ENCODE data around the gene LYG1.
"Not testable (repeated sequence)": the region's sequence is repeated elsewhere in the genome, so short reads cannot be mapped to it uniquely, and the experiment has no call there.

Gene LYG1

GRCh38 chr2:99335911-99336803 lies 35.2 kb upstream of the LYG1 start, which contains the start of gene TXNDC9:
TXNDC9 (minus strand) TSS chr2:99336333; CDS start chr2:99333210, 3,123 bp downstream.
- Histone ChIP-seq H3K79me2 (ENCODE audit: control insufficient read depth, insufficient read depth, low read length, unreplicated experiment) (peaks cover 81% of the 10 kb centered on the region), H3K27ac (ENCODE audit: low read depth, low read length) (peak within 1 kb of the TSS; percentile 47), H2AFZ (ENCODE audit: low read length, unreplicated experiment) (peak within 1 kb of the TSS; percentile 97), H3K36me3 (ENCODE audit: insufficient read depth, low read length) (peaks cover 14% of the 10 kb centered on the region), H3K4me3 (ENCODE audit: low read depth, low read length) (peak within 1 kb of the TSS; percentile 88), H3K4me1 (ENCODE audit: control insufficient read depth, insufficient read depth, low read length, unreplicated experiment) (peaks cover 21% of the 10 kb centered on the region), H3K27me3 (ENCODE audit: insufficient read depth, low read length) (no peaks in the 10 kb centered on the region)

GRCh38 chr2:99325384-99325783 lies 24.4 kb upstream of the LYG1 start:
- Histone ChIP-seq H3K4me1 (ENCODE audit: control insufficient read depth, insufficient read depth, low read length, unreplicated experiment) (no peaks in the 10 kb centered on the region), H3K4me3 (ENCODE audit: low read depth, low read length) (no peak overlapping the region), H3K36me3 (ENCODE audit: insufficient read depth, low read length) (peaks cover 45% of the 10 kb centered on the region), H2AFZ (ENCODE audit: low read length, unreplicated experiment) (no peak overlapping the region), H3K79me2 (ENCODE audit: control insufficient read depth, insufficient read depth, low read length, unreplicated experiment) (peaks cover 13% of the 10 kb centered on the region), H3K27ac (ENCODE audit: low read depth, low read length) (no peak overlapping the region), H3K27me3 (ENCODE audit: insufficient read depth, low read length) (no peaks in the 10 kb centered on the region)

GRCh38 chr2:99317873-99318200 lies 16.8 kb upstream of the LYG1 start:
- H3K4me3 ChIP-seq (ENCODE audit: low read depth, low read length); H3K4me1 ChIP-seq (ENCODE audit: control insufficient read depth, insufficient read depth, low read length, unreplicated experiment); H2AFZ ChIP-seq (ENCODE audit: low read length, unreplicated experiment); H3K79me2 ChIP-seq (ENCODE audit: control insufficient read depth, insufficient read depth, low read length, unreplicated experiment); H3K27me3 ChIP-seq (ENCODE audit: insufficient read depth, low read length); H3K27ac ChIP-seq (ENCODE audit: low read depth, low read length): not testable (repeated sequence)
- peaks cover 46% of the 10 kb centered on the region for H3K36me3 ChIP-seq (ENCODE audit: insufficient read depth, low read length)

- Histone ChIP-seq H3K4me3 (ENCODE audit: low read depth, low read length) (no peak overlapping the region), H3K36me3 (ENCODE audit: insufficient read depth, low read length) (peaks cover 43% of the 10 kb centered on the region), H3K79me2 (ENCODE audit: control insufficient read depth, insufficient read depth, low read length, unreplicated experiment) (no peaks in the 10 kb centered on the region)
Measured at GRCh38 chr2:99317161-99317872, 16.3 kb upstream of the LYG1 start.

DNA sequence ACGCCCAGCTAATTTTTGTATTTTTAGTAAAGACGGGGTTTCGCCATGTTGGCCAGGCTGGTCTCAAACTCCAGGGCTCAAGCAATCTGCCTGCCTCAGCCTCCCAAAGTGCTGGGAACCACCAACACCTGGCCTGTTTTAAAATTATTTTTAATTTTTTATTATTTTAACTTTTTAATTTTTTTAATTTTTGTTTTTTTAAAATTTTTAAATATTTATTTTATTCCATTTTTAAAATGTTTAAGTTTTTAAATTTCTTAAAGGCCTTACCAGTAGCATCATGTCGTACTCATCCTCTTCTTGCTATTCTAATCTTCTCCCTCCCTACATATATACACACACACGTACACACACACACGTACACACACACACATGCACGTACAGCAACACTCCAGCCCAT lies 1.4 kb downstream of the LYG1 start:
- H3K27me3 ChIP-seq (ENCODE audit: insufficient read depth, low read length), result no peaks in the 10 kb centered on the region
- no peak overlapping the region for H3K27ac ChIP-seq (ENCODE audit: low read depth, low read length)
- H3K36me3 ChIP-seq (ENCODE audit: insufficient read depth, low read length), result no peaks in the 10 kb centered on the region
- H3K4me1 ChIP-seq (ENCODE audit: control insufficient read depth, insufficient read depth, low read length, unreplicated experiment), result no peaks in the 10 kb centered on the region
- no peak overlapping the region for H2AFZ ChIP-seq (ENCODE audit: low read length, unreplicated experiment)
- H3K4me3 ChIP-seq (ENCODE audit: low read depth, low read length), result no peak overlapping the region
- H3K79me2 ChIP-seq (ENCODE audit: control insufficient read depth, insufficient read depth, low read length, unreplicated experiment), result no peaks in the 10 kb centered on the region

More at GRCh38 chr2:99317161-99317872, 16.3 kb upstream of the LYG1 start:
- no peak overlapping the region for H2AFZ ChIP-seq (ENCODE audit: low read length, unreplicated experiment)
- H3K4me1 ChIP-seq (ENCODE audit: control insufficient read depth, insufficient read depth, low read length, unreplicated experiment), result no peaks in the 10 kb centered on the region
- no peaks in the 10 kb centered on the region for H3K27me3 ChIP-seq (ENCODE audit: insufficient read depth, low read length)
- no peak overlapping the region for H3K27ac ChIP-seq (ENCODE audit: low read depth, low read length)

- Histone ChIP-seq H2AFZ (ENCODE audit: low read length, unreplicated experiment) (no peak overlapping the region), H3K79me2 (ENCODE audit: control insufficient read depth, insufficient read depth, low read length, unreplicated experiment) (no peaks in the 10 kb centered on the region), H3K4me3 (ENCODE audit: low read depth, low read length) (no peak overlapping the region), H3K27me3 (ENCODE audit: insufficient read depth, low read length) (no peaks in the 10 kb centered on the region), H3K36me3 (ENCODE audit: insufficient read depth, low read length) (no peaks in the 10 kb centered on the region), H3K27ac (ENCODE audit: low read depth, low read length) (no peak overlapping the region), H3K4me1 (ENCODE audit: control insufficient read depth, insufficient read depth, low read length, unreplicated experiment) (no peaks in the 10 kb centered on the region)
Measured at GRCh38 chr2:99297994-99298393, 3.0 kb downstream of the LYG1 start.

- no peaks in the 10 kb centered on the region for H3K27me3 ChIP-seq (ENCODE audit: insufficient read depth, low read length)
- no peaks in the 10 kb centered on the region for H3K4me1 ChIP-seq (ENCODE audit: control insufficient read depth, insufficient read depth, low read length, unreplicated experiment)
- no peaks in the 10 kb centered on the region for H3K36me3 ChIP-seq (ENCODE audit: insufficient read depth, low read length)
- no peak overlapping the region for H3K27ac ChIP-seq (ENCODE audit: low read depth, low read length)
- no peak overlapping the region for H3K4me3 ChIP-seq (ENCODE audit: low read depth, low read length)
- no peak overlapping the region for H2AFZ ChIP-seq (ENCODE audit: low read length, unreplicated experiment)
- no peaks in the 10 kb centered on the region for H3K79me2 ChIP-seq (ENCODE audit: control insufficient read depth, insufficient read depth, low read length, unreplicated experiment)
Measured at GRCh38 chr2:99285526-99285925, 15.5 kb downstream of the LYG1 start.

- H3K79me2 ChIP-seq (ENCODE audit: control insufficient read depth, insufficient read depth, low read length, unreplicated experiment), result no peaks in the 10 kb centered on the region
- H3K27me3 ChIP-seq (ENCODE audit: insufficient read depth, low read length), result no peaks in the 10 kb centered on the region
- no peak overlapping the region for H3K4me3 ChIP-seq (ENCODE audit: low read depth, low read length)
- H2AFZ ChIP-seq (ENCODE audit: low read length, unreplicated experiment), result no peak overlapping the region
- H3K4me1 ChIP-seq (ENCODE audit: control insufficient read depth, insufficient read depth, low read length, unreplicated experiment), result peaks cover 6% of the 10 kb centered on the region
- H3K36me3 ChIP-seq (ENCODE audit: insufficient read depth, low read length), result no peaks in the 10 kb centered on the region
- no peak overlapping the region for H3K27ac ChIP-seq (ENCODE audit: low read depth, low read length)
Measured at GRCh38 chr2:99279969-99280695, 20.9 kb downstream of the LYG1 start.

DNA sequence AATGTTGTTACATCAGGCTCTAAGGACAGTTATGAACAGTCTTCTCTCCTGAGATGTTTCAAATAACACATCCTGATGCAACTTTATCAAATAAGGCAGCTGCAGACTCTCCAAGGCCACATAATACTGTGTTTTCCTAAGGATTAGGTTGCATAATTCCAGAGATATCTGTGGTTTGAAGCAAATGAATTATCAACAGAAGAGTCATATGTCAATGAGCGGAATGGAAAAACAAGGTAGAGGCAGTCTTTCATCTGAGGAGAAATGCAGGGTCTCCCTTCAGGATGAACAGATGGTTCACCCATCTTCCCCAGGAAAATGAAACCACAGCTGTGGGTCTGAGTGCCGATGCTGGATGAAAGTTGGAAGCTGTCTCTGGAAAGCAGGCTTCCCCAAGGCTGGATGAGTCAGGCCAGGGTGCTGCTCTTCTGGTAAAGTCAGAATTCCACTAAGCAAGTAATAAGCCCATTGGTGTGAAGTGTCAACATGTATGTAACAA lies 22.2 kb downstream of the LYG1 start:
- H3K27me3 ChIP-seq (ENCODE audit: insufficient read depth, low read length), result no peaks in the 10 kb centered on the region
- H3K36me3 ChIP-seq (ENCODE audit: insufficient read depth, low read length), result no peaks in the 10 kb centered on the region
- no peaks in the 10 kb centered on the region for H3K79me2 ChIP-seq (ENCODE audit: control insufficient read depth, insufficient read depth, low read length, unreplicated experiment)
- H3K27ac ChIP-seq (ENCODE audit: low read depth, low read length), result peak overlapping the region; percentile 7
- H3K4me3 ChIP-seq (ENCODE audit: low read depth, low read length), result peak overlapping the region; percentile 57
- peaks cover 6% of the 10 kb centered on the region for H3K4me1 ChIP-seq (ENCODE audit: control insufficient read depth, insufficient read depth, low read length, unreplicated experiment)
- H2AFZ ChIP-seq (ENCODE audit: low read length, unreplicated experiment), result peak overlapping the region; percentile 9

DNA sequence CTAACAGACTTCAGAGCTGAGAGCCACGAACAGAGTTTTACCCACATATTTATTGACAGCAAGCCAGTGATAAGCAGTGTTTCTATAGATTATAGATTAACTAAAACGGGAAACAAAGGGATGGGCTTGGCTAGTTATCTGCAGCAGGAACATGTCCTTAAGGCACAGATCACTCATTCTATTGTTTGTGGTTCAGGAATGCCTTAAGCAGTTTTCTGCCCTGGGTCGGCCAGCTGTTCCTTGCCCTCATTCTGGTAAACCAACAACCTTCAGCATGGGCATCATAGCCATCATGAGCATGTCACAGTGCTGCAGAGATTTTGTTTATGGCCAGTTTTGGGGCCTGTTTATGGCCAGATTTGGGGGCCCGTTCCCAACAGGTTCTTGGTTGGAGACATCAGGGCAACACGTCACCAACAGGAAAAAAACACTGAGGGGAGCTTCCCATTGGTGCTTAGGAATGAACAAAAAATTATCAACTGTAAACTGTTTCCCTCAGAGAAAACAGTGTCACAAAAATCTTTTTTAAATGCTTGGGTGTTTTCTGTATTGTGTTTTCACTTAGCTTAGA lies 22.7 kb downstream of the LYG1 start:
- peak overlapping the region; percentile 9 for H2AFZ ChIP-seq (ENCODE audit: low read length, unreplicated experiment)
- peak overlapping the region; percentile 57 for H3K4me3 ChIP-seq (ENCODE audit: low read depth, low read length)
- H3K27me3 ChIP-seq (ENCODE audit: insufficient read depth, low read length); H3K79me2 ChIP-seq (ENCODE audit: control insufficient read depth, insufficient read depth, low read length, unreplicated experiment); H3K4me1 ChIP-seq (ENCODE audit: control insufficient read depth, insufficient read depth, low read length, unreplicated experiment); H3K36me3 ChIP-seq (ENCODE audit: insufficient read depth, low read length): not testable (repeated sequence)
- peak overlapping the region; percentile 7 for H3K27ac ChIP-seq (ENCODE audit: low read depth, low read length)
